HCT116 (cell line): ENCODE data around the gene HMG20A. TPM values are rescaled to one million over a fixed set of nuclear protein-coding genes. Genes with fewer than 3 reads are reported as not detected.

Source experiments
- ATAC-seq: fragments of 200-7000 bp; cut with Tn5 transposase; 2 replicates; pipeline ENCODE4 v1.9.1; 2020; ENCODE audit warnings: mild to moderate bottlenecking, moderate library complexity
- BruUV-seq: library from RNA; stranded (reverse); fragments of 400-500 nt; replicated peaks from 2 replicates; lab custom pipeline; 2021; lab: Mats Ljungman, UMichigan
- CTCF ChIA-PET: fragments of 300-600 bp; sonication (Branson Sonifier 250); formaldehyde crosslinking; loops from one replicate; lab custom pipeline; 2021; ENCODE audit warnings: antibody characterized with exemption; lab: Charles Lee
- POLR2A ChIA-PET: fragments of 300-600, 350-600 bp; sonication (Branson Sonifier 250); formaldehyde crosslinking; loops from one replicate; lab custom pipeline; 2021; ENCODE audit warnings: antibody characterized with exemption; lab: Charles Lee
- RAD21 ChIA-PET, 2 experiments: fragments of 300-600 bp; sonication (Branson Sonifier 250); formaldehyde crosslinking; loops; one replicate each; lab custom pipeline; 2023; ENCODE audit warnings: low total read pairs in 2 of 2; ENCODE audit not compliant: uncharacterized antibody in 2 of 2, unreplicated experiment in 2 of 2, low non-redundant PET in 1 of 2; lab: Charles Lee
- DNase-seq: peaks from one replicate; pipeline ENCODE4 v3.0.0-alpha.2; 2010; ENCODE audit warnings: low read depth, low spot score
- H2AFZ ChIP-seq: fragments of 200-600 bp; shearing (Covaris generic), sonication (generic); 2 replicates; pipeline ENCODE4 v1.6.1; 2017; ENCODE audit warnings: low read depth, mixed run types, mixed read lengths, antibody characterized with exemption, low read length; ENCODE audit not compliant: poor library complexity, severe bottlenecking
- H3K27ac ChIP-seq: 2 replicates; pipeline ENCODE4 v1.5.1; 2012; ENCODE audit warnings: low read depth, low read length
- H3K27me3 ChIP-seq: fragments of 200-600 bp; sonication (generic); 2 replicates; pipeline ENCODE4 v1.6.1; 2016; ENCODE audit warnings: mixed run types, low read length, mixed read lengths; ENCODE audit not compliant: insufficient read depth
- H3K36me3 ChIP-seq, 2 experiments: fragments of 200-500 bp in 1 of 2; fragments of 200-600 bp in 1 of 2; sonication (Bioruptor generic) in 1 of 2; sonication (generic) in 1 of 2; 2 replicates each; pipeline versions ENCODE4 v1.5.1 to v1.6.1; 2014 to 2016; ENCODE audit warnings: low read length in 2 of 2, inconsistent platforms in 1 of 2, mixed read lengths in 1 of 2, mixed run types in 1 of 2; ENCODE audit not compliant: insufficient read depth in 2 of 2, control insufficient read depth in 1 of 2
- H3K4me1 ChIP-seq, 2 experiments: fragments of 200-600 bp in 1 of 2; sonication (generic) in 1 of 2; 2 replicates each; pipeline versions ENCODE4 v1.5.1 to v1.6.1; 2012 to 2017; ENCODE audit warnings: low read length in 2 of 2, inconsistent platforms in 1 of 2, mild to moderate bottlenecking in 1 of 2, mixed read lengths in 1 of 2, mixed run types in 1 of 2, moderate library complexity in 1 of 2; ENCODE audit not compliant: insufficient read depth in 2 of 2, control insufficient read depth in 1 of 2
- H3K4me2 ChIP-seq: fragments of 200-600 bp; sonication (generic); 2 replicates; pipeline ENCODE4 v1.6.1; 2017; ENCODE audit warnings: mixed run types, low read length, mixed read lengths
- H3K4me3 ChIP-seq, 2 experiments: fragments of 200-600 bp in 1 of 2; sonication (generic) in 1 of 2; replicated peaks in 1 of 2; 2 replicates each; pipeline ENCODE4 v1.5.1; 2011 to 2016; ENCODE audit warnings: low read length in 2 of 2, control low read depth in 1 of 2, low read depth in 1 of 2, mild to moderate bottlenecking in 1 of 2, mixed read lengths in 1 of 2, mixed run types in 1 of 2
- H3K79me2 ChIP-seq: fragments of 200-600 bp; sonication (generic); 2 replicates; pipeline ENCODE4 v1.6.1; 2017; ENCODE audit warnings: mild to moderate bottlenecking, mixed run types, low read length, moderate library complexity, mixed read lengths; ENCODE audit not compliant: insufficient read depth
- H3K9ac ChIP-seq: fragments of 200-600 bp; sonication (generic); 2 replicates; pipeline ENCODE4 v1.6.1; 2016; ENCODE audit warnings: low read length, mixed read lengths
- H3K9me2 ChIP-seq: fragments of 200-600 bp; sonication (generic), shearing (Covaris generic); 2 replicates; pipeline ENCODE4 v1.6.1; 2017; ENCODE audit warnings: mixed run types, mild to moderate bottlenecking, moderate library complexity; ENCODE audit not compliant: insufficient read depth
- H3K9me3 ChIP-seq, 2 experiments: fragments of 200-500 bp in 1 of 2; fragments of 200-600 bp in 1 of 2; sonication (Bioruptor generic) in 1 of 2; sonication (generic) in 1 of 2; 2 replicates each; pipeline ENCODE4 v1.6.1; 2014 to 2017; ENCODE audit warnings: low read length in 2 of 2, mixed read lengths in 2 of 2, inconsistent platforms in 1 of 2, low read depth in 1 of 2, mild to moderate bottlenecking in 1 of 2, mixed run types in 1 of 2, moderate library complexity in 1 of 2; ENCODE audit not compliant: control insufficient read depth in 1 of 2, insufficient read depth in 1 of 2
- H4K20me1 ChIP-seq: fragments of 200-600 bp; sonication (generic), shearing (Covaris generic); 2 replicates; pipeline ENCODE4 v1.6.1; 2017; ENCODE audit warnings: mixed run types, mild to moderate bottlenecking, moderate library complexity; ENCODE audit not compliant: insufficient read depth
- CBX3 ChIP-seq: IDR thresholded peaks from 2 replicates; pipeline ENCODE4 v1.6.1; 2012; ENCODE audit warnings: low read depth
- CEBPB ChIP-seq: IDR thresholded peaks from 2 replicates; pipeline ENCODE4 v1.6.1; 2012; ENCODE audit warnings: low read depth
- EGR1 ChIP-seq: IDR thresholded peaks from 2 replicates; pipeline ENCODE4 v1.6.1; 2012; ENCODE audit warnings: low read depth
- FOSL1 ChIP-seq: IDR thresholded peaks from 2 replicates; pipeline ENCODE4 v1.6.1; 2012; ENCODE audit warnings: low read depth
- POLR2A ChIP-seq: IDR thresholded peaks from 2 replicates; pipeline ENCODE4 v1.7.0; 2011; ENCODE audit warnings: borderline replicate concordance; ENCODE audit not compliant: insufficient read depth, insufficient read length; ENCODE audit errors: extremely low read depth
- POLR2AphosphoS5 ChIP-seq: IDR thresholded peaks from 2 replicates; pipeline ENCODE4 v1.6.1; 2011; ENCODE audit warnings: mild to moderate bottlenecking, low read depth, low read length, moderate library complexity
- RAD21 ChIP-seq: IDR thresholded peaks from 2 replicates; pipeline ENCODE4 v1.6.1; 2012; ENCODE audit warnings: low read depth, mild to moderate bottlenecking
- REST ChIP-seq: IDR thresholded peaks from 2 replicates; pipeline ENCODE4 v1.6.1; 2012; ENCODE audit warnings: low read depth
- SIN3A ChIP-seq: IDR thresholded peaks from 2 replicates; pipeline ENCODE4 v1.6.1; 2012; ENCODE audit warnings: low read depth
- SP1 ChIP-seq: IDR thresholded peaks from 2 replicates; pipeline ENCODE4 v1.6.1; 2012; ENCODE audit warnings: low read depth
- SRF ChIP-seq: IDR thresholded peaks from 2 replicates; pipeline ENCODE4 v1.6.1; 2012; ENCODE audit warnings: low read depth
- TCF7L2 ChIP-seq: IDR thresholded peaks from 2 replicates; pipeline ENCODE4 v1.7.0; 2011; ENCODE audit warnings: borderline replicate concordance, inconsistent platforms; ENCODE audit not compliant: insufficient read depth, insufficient read length; ENCODE audit errors: extremely low read depth
- YY1 ChIP-seq: IDR thresholded peaks from 2 replicates; pipeline ENCODE4 v1.6.1; 2011; ENCODE audit warnings: low read length, low read depth, moderate library complexity, mild to moderate bottlenecking; ENCODE audit not compliant: insufficient replicate concordance; ENCODE audit errors: extremely low read depth
- ZNF274 ChIP-seq: fragments of 200-500 bp; sonication (Bioruptor generic); IDR thresholded peaks from 2 replicates; pipeline ENCODE4 v1.6.1; 2014; ENCODE audit warnings: mild to moderate bottlenecking, low read depth, low read length, inconsistent platforms
- intact Hi-C: fragments of 100-400 bp; cut with micrococcal nuclease; formaldehyde crosslinking; loops from 2 replicates; pipeline ENCODE4 v1.10.0; 2022
- total RNA-seq: library from RNA; stranded (reverse); gene quantifications from one replicate; pipeline ENCODE4 v1.2.1, GENCODE V29; 2021; ENCODE audit not compliant: unreplicated experiment
- TF ChIP-seq, protein P1 (sequence below): IDR thresholded peaks from 2 replicates; pipeline ENCODE4 v1.6.1; 2012

The HMG20A gene
- total RNA-seq, 1 experiment from 2014 or later, result 37.7 TPM

- BruUV-seq, result no TSS peak
- RAD21 ChIA-PET, result no interaction called here
- no peak for DNase-seq
- no peaks in the 10 kb centered on the region for H3K36me3 ChIP-seq
- no peak overlapping the region for H3K27ac ChIP-seq
- H3K4me3 ChIP-seq, result no peak overlapping the region
- no peak overlapping the region for H3K9ac ChIP-seq
- H3K4me1 ChIP-seq, result peaks cover 29 to 32% of the 10 kb centered on the region in 2 experiments; a peak in 3 of 4 replicates
- no peaks in the 10 kb centered on the region for H3K9me2 ChIP-seq
- H3K9me3 ChIP-seq, result no peaks in the 10 kb centered on the region
- TF ChIP-seq SP1 (no peak), CBX3 (no peak), REST (no peak), SRF (no peak), TCF7L2 (no peak)
- TF ChIP-seq, all 23 proteins: peak for 0
- Histone ChIP-seq H3K79me2 (no peaks in the 10 kb centered on the region), H3K4me2 (no peak overlapping the region), H4K20me1 (no peaks in the 10 kb centered on the region), H2AFZ (no peak overlapping the region), H3K27me3 (no peaks in the 10 kb centered on the region)
- ChIA-PET POLR2A (no interaction called here), CTCF (interaction anchor here (1.2 kb wide), 1 partner anchor 40 kb away, joined by 6 read pairs; no protein-coding TSS in a partner anchor)
- intact Hi-C loops, result no loop called here
- no peak for ATAC-seq
These were observed 83.1 kb downstream of the HMG20A start for GRCh38 chr15:77503764-77504163.

GRCh38 chr15:77504306-77504705, 83.6 kb downstream of the HMG20A start:
- TF ChIP-seq EGR1 (no peak), YY1 (no peak), CBX3 (no peak), POLR2A (no peak), FOSL1 (no peak), SIN3A (no peak), ZNF274 (no peak), CEBPB (no peak), SRF (no peak), RAD21 (no peak), POLR2AphosphoS5 (no peak)
- TF ChIP-seq, protein P1, sequence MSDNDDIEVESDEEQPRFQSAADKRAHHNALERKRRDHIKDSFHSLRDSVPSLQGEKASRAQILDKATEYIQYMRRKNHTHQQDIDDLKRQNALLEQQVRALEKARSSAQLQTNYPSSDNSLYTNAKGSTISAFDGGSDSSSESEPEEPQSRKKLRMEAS, result no peak
- ChIA-PET POLR2A (no interaction called here), RAD21 (no interaction called here), CTCF (no interaction called here)
- Histone ChIP-seq H3K79me2 (no peaks in the 10 kb centered on the region), H2AFZ (no peak overlapping the region), H3K27me3 (no peaks in the 10 kb centered on the region), H4K20me1 (no peaks in the 10 kb centered on the region), H3K4me2 (no peak overlapping the region), H3K9me3 (no peaks in the 10 kb centered on the region), H3K4me1 (peaks cover 32% of the 10 kb centered on the region in 2 experiments; a peak in 3 of 4 replicates), H3K9me2 (no peaks in the 10 kb centered on the region), H3K27ac (no peak overlapping the region), H3K9ac (no peak overlapping the region), H3K36me3 (no peaks in the 10 kb centered on the region), H3K4me3 (no peak overlapping the region)
- ATAC-seq, result no peak
- DNase-seq, result no peak
- no TSS peak for BruUV-seq
- intact Hi-C loops, result no loop called here
